B cell (primary cell): Measurements from ENCODE around the gene FIBCD1. TPM values are rescaled to one million over a fixed set of nuclear protein-coding genes. Genes with fewer than 3 reads are reported as not detected.

Experiments
- ATAC-seq: fragments of 200-7000 bp; cut with Tn5 transposase; one replicate; pipeline ENCODE4 v1.10.0; 2021; ENCODE audit warnings: low read depth, mild to moderate bottlenecking, moderate number of reproducible peaks, moderate library complexity
- CTCF ChIA-PET: fragments of 350-600 bp; sonication (Branson Sonifier 250); formaldehyde crosslinking; loops from one replicate; lab custom pipeline; 2021; ENCODE audit warnings: antibody characterized with exemption, inconsistent platforms; lab: Charles Lee
- POLR2A ChIA-PET: fragments of 350-600 bp; sonication (Branson Sonifier 250); formaldehyde crosslinking; loops from one replicate; lab custom pipeline; 2021; ENCODE audit warnings: antibody characterized with exemption; lab: Charles Lee
- DNase-seq: peaks from one replicate; pipeline ENCODE4 v3.0.0; 2013
- H2AFZ ChIP-seq: 2 replicates; pipeline ENCODE4 v1.6.1; 2012; ENCODE audit warnings: mild to moderate bottlenecking, low read depth, low read length; ENCODE audit not compliant: insufficient read depth, poor library complexity, severe bottlenecking
- H3K27ac ChIP-seq, 2 donors: 1 replicate in 1 of 2; 2 replicates in 1 of 2; pipeline ENCODE4 v1.5.1; 2012 to 2013; ENCODE audit warnings: low read length in 2 of 2, mild to moderate bottlenecking in 2 of 2, moderate library complexity in 1 of 2
- H3K27me3 ChIP-seq, 4 experiments: fragments of 200-600 bp in 1 of 4; sonication (generic) in 1 of 4; replicated peaks in 1 of 4; 1 replicate in 2 of 4; 2 replicates in 2 of 4; pipeline versions ENCODE4 v1.6.1 to v1.7.0; 2013 to 2016; ENCODE audit warnings: low read length in 3 of 4, mild to moderate bottlenecking in 2 of 4, mixed read lengths in 1 of 4, moderate library complexity in 1 of 4; ENCODE audit not compliant: insufficient read depth in 4 of 4, control insufficient read depth in 3 of 4; ENCODE audit errors: control extremely low read depth in 1 of 4
- H3K36me3 ChIP-seq, 2 experiments: replicated peaks in 1 of 2; 1 replicate in 1 of 2; 2 replicates in 1 of 2; pipeline versions ENCODE4 v1.6.1 to v1.7.1; 2013; ENCODE audit warnings: low read length in 1 of 2; ENCODE audit not compliant: insufficient read depth in 2 of 2, control insufficient read depth in 1 of 2; ENCODE audit errors: control extremely low read depth in 1 of 2, extremely low read depth in 1 of 2
- H3K4me1 ChIP-seq, 2 donors: fragments of 200-600 bp in 1 of 2; sonication (generic) in 1 of 2; 1 replicate in 1 of 2; 2 replicates in 1 of 2; pipeline versions ENCODE4 v1.5.1 to v1.6.1; 2013 to 2017; ENCODE audit warnings: low read length in 2 of 2; ENCODE audit not compliant: control insufficient read depth in 2 of 2, insufficient read depth in 2 of 2
- H3K4me2 ChIP-seq: replicated peaks from 2 replicates; pipeline ENCODE3; 2012; ENCODE audit warnings: mild to moderate bottlenecking, low read depth, low read length; ENCODE audit not compliant: poor library complexity, severe bottlenecking
- H3K4me3 ChIP-seq, 5 experiments: fragments of 200-600 bp in 1 of 5; sonication (generic) in 1 of 5; 1 replicate in 3 of 5; 2 replicates in 2 of 5; pipeline versions ENCODE4 v1.5.1 to v1.7.0; 2011 to 2016; ENCODE audit warnings: low read length in 4 of 5, mild to moderate bottlenecking in 4 of 5, low read depth in 2 of 5, control low read depth in 1 of 5, moderate library complexity in 1 of 5; ENCODE audit not compliant: insufficient read depth in 1 of 5; ENCODE audit errors: control extremely low read depth in 1 of 5, extremely low read depth in 1 of 5
- H3K79me2 ChIP-seq: fragments of 200-600 bp; sonication (generic); one replicate; pipeline ENCODE4 v1.6.0; 2016; ENCODE audit warnings: low read length; ENCODE audit not compliant: control insufficient read depth, insufficient read depth
- H3K9ac ChIP-seq: fragments of 200-600 bp; sonication (generic); 2 replicates; pipeline ENCODE4 v1.6.1; 2017; ENCODE audit warnings: mild to moderate bottlenecking, low read length, moderate library complexity
- H3K9me3 ChIP-seq, 3 donors: one replicate each; pipeline versions ENCODE4 v1.6.1 to v1.7.1; 2013; ENCODE audit warnings: low read length in 2 of 3; ENCODE audit not compliant: control insufficient read depth in 2 of 3, insufficient read depth in 1 of 3; ENCODE audit errors: control extremely low read depth in 1 of 3
- H4K20me1 ChIP-seq: 2 replicates; pipeline ENCODE4 v1.6.0; 2012; ENCODE audit warnings: mild to moderate bottlenecking, low read length; ENCODE audit not compliant: insufficient read depth, control insufficient read depth, poor library complexity, severe bottlenecking
- H3K27ac Mint-ChIP-seq: one replicate; pipeline ENCODE4 v1.8.0; 2021; ENCODE audit warnings: mixed read lengths
- H3K27me3 Mint-ChIP-seq: one replicate; pipeline ENCODE4 v1.8.0; 2021; ENCODE audit warnings: mixed read lengths
- H3K4me1 Mint-ChIP-seq: one replicate; pipeline ENCODE4 v1.8.0; 2021; ENCODE audit warnings: mixed read lengths
- H3K4me3 Mint-ChIP-seq: one replicate; pipeline ENCODE4 v1.8.0; 2021; ENCODE audit warnings: mixed read lengths
- H3K9me3 Mint-ChIP-seq: one replicate; pipeline ENCODE4 v1.8.0; 2022; ENCODE audit warnings: mixed read lengths; ENCODE audit not compliant: insufficient read depth
- CTCF ChIP-seq: fragments of 200-600 bp; IDR thresholded peaks from one replicate; pipeline ENCODE4 v1.8.0; 2022; ENCODE audit warnings: antibody characterized with exemption, mild to moderate bottlenecking
- EZH2 ChIP-seq: IDR thresholded peaks from 2 replicates; pipeline ENCODE4 v1.6.1; 2012; ENCODE audit warnings: borderline replicate concordance, low read depth, mild to moderate bottlenecking, moderate library complexity, low read length; ENCODE audit not compliant: insufficient read depth, poor library complexity, severe bottlenecking
- WGBS: methylation state at CpG from one replicate; pipeline ENCODE4 v1.1.5; 2013; ENCODE audit warnings: missing lambda C conversion rate; ENCODE audit not compliant: insufficient coverage; 5-methylcytosine and 5-hydroxymethylcytosine counted together
- intact Hi-C: fragments of 100-400 bp; cut with micrococcal nuclease; formaldehyde crosslinking; loops from one replicate; pipeline ENCODE4 v1.10.0; 2022
- polyA plus RNA-seq: library from polyadenylated mRNA; depleted of rRNA; stranded (reverse); fragments of >200 nt; gene quantifications from 2 replicates; pipeline ENCODE4 v1.2.3, GENCODE V29; 2012
- total RNA-seq, 2 donors: library from RNA; stranded (reverse); fragments of 120-200 nt in 1 of 2; gene quantifications; 1 replicate in 1 of 2; 2 replicates in 1 of 2; pipeline versions ENCODE4 v1.2.3 to v1.2.4, GENCODE V29; 2013 to 2022

The FIBCD1 gene
- total and polyA plus RNA-seq, 2 donors (not counting 1 experiment from before 2014, with no cell fraction given) = not detected

GRCh38 chr9:130942084-130942483, 3.0 kb upstream of the FIBCD1 start:
- no peak overlapping the region for H3K27ac Mint-ChIP-seq
- H3K4me3 Mint-ChIP-seq = no peak overlapping the region
- no peaks in the 10 kb centered on the region for H3K9me3 Mint-ChIP-seq
- no peak overlapping the region for H3K9ac ChIP-seq
- peaks cover 19 to 27% of the 10 kb centered on the region in 2 donors for H3K4me1 ChIP-seq
- DNase-seq (no peak), ATAC-seq (no peak)
- H3K4me3 ChIP-seq = no peak overlapping the region
- peaks cover 52% of the 10 kb centered on the region for H3K27me3 Mint-ChIP-seq
- no peaks in the 10 kb centered on the region for H3K79me2 ChIP-seq
- ChIA-PET CTCF (interaction anchor here (0.6 to 2.3 kb wide), 7 partner anchors 18 to 1409 kb away, joined by 3 to 8 read pairs (median 3); partner anchors contain the start of gene EXOSC2), POLR2A (no interaction called here)
- no peak overlapping the region for H2AFZ ChIP-seq
- H3K27ac ChIP-seq = no peak overlapping the region
- no peaks in the 10 kb centered on the region for H3K36me3 ChIP-seq
- no peaks in the 10 kb centered on the region for H3K9me3 ChIP-seq
- no peak for TF ChIP-seq EZH2
- no peak for TF ChIP-seq CTCF
- H4K20me1 ChIP-seq = no peaks in the 10 kb centered on the region
- 100% methylated on average over 1 of the region's 6 CpGs for WGBS
- peaks cover 16% of the 10 kb centered on the region for H3K4me1 Mint-ChIP-seq
- peaks cover 0 to 41% (median 20%) of the 10 kb centered on the region in 4 experiments for H3K27me3 ChIP-seq
- no peak overlapping the region for H3K4me2 ChIP-seq
- intact Hi-C loops = no loop called here

- Histone ChIP-seq H3K4me1 (peaks cover 19 to 32% of the 10 kb centered on the region in 2 donors), H4K20me1 (no peaks in the 10 kb centered on the region), H3K9me3 (no peaks in the 10 kb centered on the region), H3K4me2 (peak overlapping the region; percentile 77), H3K79me2 (no peaks in the 10 kb centered on the region), H3K9ac (peak overlapping the region; percentile 23), H2AFZ (no peak overlapping the region), H3K36me3 (no peaks in the 10 kb centered on the region), H3K27me3 (peaks cover 0 to 53% (median 27%) of the 10 kb centered on the region in 4 experiments), H3K27ac (no peak overlapping the region), H3K4me3 (peak overlapping the region in 1 of 5 experiments; percentile 19)
- peak overlapping the region; percentile 47 for H3K4me3 Mint-ChIP-seq
- WGBS = 9% methylated on average over 32 of the region's 36 CpGs
- DNase-seq = peak; percentile 76
- ATAC-seq = peak; percentile 84
- no peak for TF ChIP-seq EZH2
- peak; percentile 89 for TF ChIP-seq CTCF
- ChIA-PET CTCF (interaction anchor here (0.5 to 2.2 kb wide), 3 partner anchors 106 to 240 kb away, joined by 3 to 8 read pairs (median 4); no protein-coding TSS in a partner anchor), POLR2A (no interaction called here)
- H3K27me3 Mint-ChIP-seq = peaks cover 55% of the 10 kb centered on the region
- no peak overlapping the region for H3K27ac Mint-ChIP-seq
- H3K9me3 Mint-ChIP-seq = no peaks in the 10 kb centered on the region
- intact Hi-C loops = loop anchor here (1.0 to 2.0 kb wide), 3 partner anchors 75 to 170 kb away; no protein-coding TSS in a partner anchor
- peaks cover 21% of the 10 kb centered on the region for H3K4me1 Mint-ChIP-seq
Measured at GRCh38 chr9:130940693-130941576, 1.9 kb upstream of the FIBCD1 start.
